GM21381 (cell line): Measurements from ENCODE around the gene CDK5R2.
A peak's percentile ranks its signal among the peaks of the same experiment; 100 is the strongest.

Source experiments
- ATAC-seq: cut with Tn5 transposase; IDR thresholded peaks from one replicate; pipeline ENCODE4 v1.9.1; 2021; ENCODE audit warnings: mild to moderate bottlenecking, moderate library complexity; ENCODE audit not compliant: unreplicated experiment

The CDK5R2 gene

DNA sequence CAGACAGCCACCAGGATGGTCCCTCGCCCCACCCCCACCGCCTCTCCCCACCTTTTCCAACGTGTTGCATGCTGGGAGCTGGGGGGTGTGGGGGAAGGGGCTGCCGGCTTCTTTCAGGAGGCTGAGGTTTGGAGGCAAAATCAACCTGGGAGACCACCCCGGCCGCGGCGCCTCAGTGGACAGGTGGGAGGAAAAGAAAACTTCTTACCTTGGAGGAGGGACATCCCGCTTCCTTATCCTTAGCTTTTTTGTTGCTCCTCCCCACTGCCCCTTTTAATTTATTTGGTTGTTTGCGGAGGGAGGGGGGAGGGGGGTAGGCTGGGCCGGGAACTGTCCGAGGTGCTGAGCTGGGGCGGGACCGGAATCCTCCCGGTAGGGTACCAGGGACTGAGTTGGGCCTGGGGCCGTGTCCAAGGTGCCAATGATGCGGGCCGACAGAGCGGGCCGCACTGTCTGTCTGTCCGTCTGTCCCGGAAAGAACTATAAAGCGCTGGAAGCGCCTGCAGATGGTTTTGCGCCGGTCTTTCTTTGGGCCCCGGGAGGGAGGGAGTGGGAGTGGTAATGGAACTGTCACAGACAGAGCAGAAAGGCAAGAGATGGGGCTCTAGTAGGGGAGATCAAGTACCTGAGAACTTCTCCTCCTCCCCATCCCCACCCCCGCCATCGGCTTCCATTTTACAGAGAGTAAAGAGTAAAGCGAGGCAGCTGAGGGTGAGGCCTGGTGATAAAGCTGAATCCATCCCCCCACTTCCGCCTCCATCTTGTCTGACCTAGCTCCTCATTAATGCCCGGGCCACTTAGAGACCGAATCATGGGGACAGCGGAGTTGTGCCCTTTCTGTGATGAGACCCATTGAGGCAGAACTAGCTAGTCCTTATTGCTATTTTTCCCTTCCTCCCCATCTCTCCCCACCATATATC is 2.4 kb downstream of the CDK5R2 start:
- no peak for ATAC-seq

DNA sequence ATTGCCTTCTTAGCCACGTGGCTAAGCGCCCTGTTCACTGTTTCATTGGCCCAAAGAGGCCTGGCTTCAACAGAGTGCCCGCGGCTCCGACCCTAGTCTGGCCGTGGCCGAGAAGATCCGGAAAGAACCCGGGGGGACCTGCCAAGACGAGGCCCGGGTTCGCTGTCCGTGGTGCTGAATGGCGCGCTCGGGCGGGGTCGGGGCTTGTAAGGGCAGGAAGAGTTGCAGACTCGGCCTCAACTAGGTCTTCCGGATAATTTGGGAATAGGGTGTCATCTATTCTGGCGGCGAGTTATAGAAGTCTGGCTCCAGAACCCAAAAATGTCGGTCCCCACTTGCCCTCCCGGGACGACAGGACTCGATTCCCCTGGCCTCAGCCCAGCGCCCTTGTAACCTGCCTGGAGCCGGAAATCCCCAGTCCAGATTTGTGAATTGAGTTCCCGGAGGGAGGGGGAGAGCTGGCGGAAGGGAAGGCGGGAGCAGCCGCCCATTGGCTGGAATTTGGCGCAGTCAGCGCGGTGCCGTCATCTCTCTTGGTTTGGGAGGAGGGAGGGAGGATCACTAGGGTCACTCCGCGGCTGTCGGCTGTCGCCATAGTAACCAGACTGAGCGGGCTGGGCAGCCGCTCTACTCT is 3.5 kb downstream of the CDK5R2 start:
- no peak for ATAC-seq

DNA sequence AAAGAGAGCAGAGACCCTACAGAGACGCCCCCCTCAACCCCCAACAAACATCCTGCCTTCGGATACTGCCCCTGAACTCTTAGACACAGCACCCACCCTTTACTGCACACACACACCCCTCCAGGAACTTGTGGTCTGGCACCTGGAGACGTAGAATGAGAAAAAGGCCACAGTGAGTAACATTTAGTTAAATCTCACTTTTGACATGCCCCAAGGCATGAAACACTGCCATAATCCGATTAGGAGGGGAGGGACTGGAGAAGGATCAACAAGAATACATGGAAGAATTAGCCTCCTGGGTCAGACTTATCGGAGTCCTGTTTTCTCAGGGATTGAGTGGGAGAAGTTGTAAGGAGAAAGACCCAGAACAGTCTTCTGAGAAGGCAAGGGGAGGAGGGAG is 4.1 kb downstream of the CDK5R2 start:
- ATAC-seq: no peak

DNA sequence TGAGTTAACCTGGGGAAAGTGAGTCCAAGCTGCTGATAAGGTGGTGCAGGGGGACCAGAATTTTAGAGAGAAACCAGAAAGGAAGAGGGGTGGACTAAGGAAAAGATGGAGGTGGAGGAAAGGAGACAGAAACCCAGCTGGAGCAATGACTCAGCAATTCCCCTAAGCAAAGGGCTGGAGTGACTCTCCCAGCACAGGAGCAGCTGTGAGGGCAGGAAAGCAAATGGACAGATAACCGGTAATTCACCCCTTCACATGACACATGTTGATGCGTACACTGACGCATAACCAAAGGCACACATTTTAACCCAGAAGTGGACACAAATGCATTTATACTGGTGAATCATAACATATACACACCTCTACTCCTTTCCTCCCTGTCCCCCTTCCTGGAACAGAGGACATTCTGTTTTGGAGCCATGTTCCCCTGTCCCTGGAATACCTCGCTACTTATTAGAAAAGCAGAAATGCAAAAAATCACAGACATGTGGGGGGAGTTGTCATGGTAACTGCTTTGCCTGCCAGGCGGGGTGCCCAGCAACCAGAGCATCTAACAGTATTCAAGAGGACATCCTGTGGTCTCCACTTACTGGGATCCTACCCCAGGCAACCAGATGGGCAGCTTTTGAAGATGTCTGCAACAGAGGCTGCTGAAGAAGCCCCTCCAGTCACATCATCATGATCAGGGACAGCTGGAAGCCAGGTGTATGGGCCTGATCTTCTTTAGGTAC is 4.7 kb downstream of the CDK5R2 start:
- ATAC-seq: no peak

DNA sequence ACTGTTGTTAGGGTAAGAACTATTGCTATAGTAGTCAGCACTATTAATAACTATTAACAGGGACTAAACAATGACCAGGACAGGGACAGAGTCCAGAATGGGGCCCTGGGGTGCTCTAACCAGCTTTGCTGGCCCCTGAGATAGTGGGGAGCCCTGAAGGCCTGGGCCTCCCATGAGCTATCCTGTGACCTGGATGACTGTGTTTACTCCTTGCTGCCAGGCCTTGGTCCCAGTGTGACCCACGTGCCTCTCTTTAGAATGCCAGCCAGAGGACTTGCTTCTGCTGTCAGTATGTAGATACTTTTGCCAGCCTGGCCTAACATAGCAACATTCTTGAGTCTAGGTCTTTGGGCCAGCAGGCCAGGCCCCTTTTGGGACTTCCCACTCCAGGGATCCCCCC is 11.4 kb downstream of the CDK5R2 start:
- ATAC-seq: no peak

DNA sequence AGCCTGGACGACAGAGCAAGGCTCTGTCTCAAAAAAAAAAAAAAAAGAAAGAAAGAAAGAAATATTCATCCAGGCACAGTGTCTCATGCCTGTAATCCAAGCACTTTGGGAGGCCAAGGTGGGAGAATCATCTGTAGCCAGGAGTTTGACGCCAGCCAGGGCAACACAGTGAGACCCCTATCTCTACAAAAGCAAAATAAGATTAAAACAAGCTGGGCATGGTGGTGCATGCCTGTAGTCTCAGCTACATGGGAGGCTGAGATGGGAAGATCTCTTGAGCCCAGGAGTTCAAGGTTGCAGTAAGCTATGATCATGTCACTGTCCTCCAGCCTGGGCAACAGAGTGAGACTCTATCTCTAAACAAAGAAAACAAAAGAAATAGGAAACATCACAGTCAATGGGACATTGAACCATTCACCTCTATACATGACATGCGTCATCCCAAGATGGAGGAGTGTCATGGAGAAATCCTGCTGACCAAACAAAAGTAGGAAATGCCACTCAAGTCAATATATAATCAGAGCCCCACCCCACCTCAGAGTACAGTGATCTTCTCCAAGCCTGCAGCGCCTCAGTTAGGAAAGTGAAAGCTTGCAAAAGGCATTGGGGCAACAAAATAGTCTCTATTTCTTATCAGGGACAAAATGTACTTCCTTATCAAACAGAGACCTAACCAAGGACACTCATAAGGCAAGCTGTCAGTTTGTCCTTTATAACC is 15.8 kb downstream of the CDK5R2 start:
- no peak for ATAC-seq

DNA sequence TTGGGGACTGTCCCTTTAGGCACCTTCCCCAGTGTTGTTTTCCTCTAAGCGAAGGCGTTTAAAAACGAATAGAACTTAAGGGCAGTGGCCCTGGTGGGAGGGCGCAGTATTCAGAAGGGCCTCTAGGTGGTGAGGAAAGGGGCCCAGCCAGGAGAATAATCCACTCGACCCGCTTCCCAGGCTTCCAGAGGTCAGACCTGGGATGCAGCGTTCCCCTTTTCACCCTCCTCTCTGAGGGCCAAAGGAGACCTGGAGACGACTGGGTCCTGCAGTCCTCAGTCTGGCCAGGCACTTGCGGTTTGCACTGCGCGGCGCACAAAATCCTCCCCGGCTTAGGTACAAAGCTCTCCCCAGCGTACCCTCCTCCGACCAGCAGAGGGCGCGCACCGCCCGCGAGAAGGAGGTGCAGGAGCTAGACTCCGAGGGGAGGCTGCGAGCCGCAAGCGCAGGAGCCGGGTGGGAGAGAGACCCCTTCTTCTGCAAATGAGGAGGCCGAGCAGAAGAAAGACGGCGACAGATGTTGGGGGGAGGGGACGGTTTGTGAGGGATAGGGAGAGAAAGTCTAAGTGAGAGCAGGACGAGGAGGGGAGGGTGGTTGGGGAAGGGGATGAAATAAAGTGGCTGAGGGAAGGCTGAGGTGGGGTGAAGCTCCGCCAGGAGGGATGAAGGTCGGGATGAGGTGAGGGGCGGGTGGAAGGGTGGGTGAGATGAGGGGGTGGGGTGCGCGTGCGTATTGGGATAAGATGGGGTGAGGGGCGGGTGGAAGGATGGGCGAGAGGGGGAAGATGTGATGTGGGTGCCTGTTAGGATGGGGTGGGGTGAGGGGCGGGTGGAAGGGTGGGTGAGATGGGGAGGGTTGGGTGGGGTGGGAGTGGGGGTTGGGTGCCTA is 20.6 kb downstream of the CDK5R2 start:
- peak; percentile 91 for ATAC-seq

DNA sequence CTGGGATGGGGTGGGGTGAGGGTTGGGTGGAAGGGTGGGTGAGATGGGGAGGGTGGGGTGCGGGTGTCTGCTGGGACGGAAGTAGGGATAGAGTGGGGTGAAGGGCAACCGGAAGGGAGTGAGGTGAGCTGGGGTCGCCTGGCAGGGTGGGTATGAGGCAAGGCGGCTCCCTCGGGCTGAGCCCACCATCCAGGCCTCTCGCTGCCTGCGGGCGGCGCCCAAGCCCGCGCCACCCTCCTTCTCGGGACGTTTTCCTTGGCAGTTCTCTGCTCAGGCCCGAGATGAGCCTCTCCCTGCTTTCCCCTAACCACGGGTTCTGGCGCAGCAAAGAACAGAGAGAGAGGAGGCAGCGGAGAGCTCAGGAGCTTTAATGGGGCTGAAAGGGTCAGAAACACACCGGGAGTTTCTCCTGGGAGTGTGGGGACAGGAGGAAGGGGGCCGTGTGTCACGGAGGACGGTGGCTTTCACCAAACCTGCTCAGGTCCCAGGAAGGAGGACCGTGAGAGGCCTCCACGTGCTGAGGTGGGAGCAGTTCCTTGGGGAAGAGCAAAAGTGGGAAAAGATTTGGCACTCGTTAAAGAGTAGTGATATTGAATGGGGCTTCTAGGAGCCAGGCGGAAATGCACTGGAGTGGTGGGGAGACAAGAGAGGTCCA is 21.4 kb downstream of the CDK5R2 start:
- no peak for ATAC-seq

DNA sequence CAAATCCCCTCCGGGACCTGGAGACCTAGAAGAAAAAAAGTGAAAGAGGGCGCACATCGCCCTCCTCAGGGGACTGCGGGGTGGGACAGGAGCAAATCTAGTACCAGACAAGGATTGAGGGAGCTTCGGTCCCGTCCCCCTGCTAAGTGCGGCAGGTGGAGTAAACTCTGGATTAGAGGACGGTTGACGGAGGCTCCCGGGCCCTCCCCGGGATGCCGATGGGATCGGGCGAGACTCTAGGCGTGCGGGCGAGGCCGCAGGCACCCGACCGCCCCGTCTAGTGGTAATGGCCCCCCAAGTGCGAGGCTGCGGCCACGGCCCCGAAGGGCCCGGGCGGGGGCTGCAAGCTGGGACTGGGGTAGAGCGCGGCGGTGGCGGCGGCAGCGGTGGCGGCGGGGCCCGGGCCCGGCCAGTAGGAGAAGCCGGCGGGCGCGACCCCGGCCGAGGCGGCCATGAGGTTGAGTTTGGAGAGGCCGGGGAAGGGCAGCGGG is 22.0 kb downstream of the CDK5R2 start:
- ATAC-seq: no peak

DNA sequence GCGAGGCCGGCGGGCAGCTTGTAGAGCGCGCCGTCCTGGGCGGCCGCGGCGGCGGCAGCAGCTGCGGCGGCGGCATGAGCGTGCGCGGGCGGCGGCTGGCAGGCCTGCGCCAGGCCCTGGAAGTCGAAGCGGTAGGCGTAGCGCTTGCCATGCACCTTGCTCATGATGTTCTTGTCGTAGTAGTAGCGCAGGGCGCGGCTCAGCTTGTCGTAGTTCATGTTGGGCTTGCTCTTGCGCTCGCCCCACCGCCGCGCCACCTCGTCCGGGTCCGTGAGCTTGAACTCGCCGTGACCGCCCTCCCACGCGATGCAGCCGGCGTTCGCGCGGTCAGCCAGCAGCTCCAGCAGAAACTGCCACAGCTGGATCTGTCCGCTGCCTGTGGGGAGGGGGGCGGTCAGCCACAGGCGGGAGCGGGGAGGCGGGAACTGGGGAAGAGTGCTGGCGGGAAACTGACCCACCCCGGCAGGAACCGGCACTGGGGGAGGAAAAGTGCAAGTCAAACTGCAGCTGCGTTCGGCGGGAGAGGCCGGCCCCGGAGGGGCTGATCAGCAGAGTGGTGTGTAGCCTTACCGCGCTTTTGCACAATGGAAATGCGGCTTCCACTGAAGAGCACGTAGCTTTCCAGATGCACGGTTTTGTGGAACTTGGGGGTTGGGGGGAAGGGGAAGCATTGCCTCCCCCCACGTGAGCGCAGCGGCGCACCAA is 22.6 kb downstream of the CDK5R2 start:
- ATAC-seq: no peak

DNA sequence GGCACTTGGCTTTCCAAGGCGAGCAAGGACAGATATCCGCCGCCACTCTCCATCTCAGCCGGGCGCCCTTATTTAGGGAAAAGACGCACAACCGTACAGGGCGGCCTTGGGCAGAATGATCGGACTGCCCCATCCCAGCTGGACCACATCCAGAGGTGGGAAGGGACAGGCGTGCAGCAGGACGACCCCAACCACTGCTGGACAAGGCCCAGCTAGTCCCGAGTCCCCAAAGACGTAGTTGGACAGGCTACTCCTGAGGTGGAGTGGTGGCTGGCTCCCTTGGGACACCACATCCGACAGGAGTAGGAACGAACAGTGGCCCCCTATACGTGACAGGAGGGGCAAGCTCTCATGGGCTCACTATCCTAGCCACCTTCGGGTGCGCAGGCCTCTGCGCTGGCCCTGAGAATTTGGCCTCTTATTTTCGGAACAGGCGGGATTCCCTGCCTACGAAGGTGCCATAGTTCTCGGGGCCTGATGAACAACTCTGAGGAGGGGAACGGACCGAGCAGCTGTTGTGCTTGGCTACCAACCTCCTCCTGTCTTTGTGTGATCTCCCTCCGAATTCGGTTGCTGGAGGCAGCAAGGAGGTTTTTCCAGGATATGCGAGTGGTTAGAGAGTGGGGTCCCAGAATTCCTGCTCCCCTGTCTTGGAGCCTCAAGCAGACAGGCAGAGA is 23.3 kb downstream of the CDK5R2 start:
- no peak for ATAC-seq

DNA sequence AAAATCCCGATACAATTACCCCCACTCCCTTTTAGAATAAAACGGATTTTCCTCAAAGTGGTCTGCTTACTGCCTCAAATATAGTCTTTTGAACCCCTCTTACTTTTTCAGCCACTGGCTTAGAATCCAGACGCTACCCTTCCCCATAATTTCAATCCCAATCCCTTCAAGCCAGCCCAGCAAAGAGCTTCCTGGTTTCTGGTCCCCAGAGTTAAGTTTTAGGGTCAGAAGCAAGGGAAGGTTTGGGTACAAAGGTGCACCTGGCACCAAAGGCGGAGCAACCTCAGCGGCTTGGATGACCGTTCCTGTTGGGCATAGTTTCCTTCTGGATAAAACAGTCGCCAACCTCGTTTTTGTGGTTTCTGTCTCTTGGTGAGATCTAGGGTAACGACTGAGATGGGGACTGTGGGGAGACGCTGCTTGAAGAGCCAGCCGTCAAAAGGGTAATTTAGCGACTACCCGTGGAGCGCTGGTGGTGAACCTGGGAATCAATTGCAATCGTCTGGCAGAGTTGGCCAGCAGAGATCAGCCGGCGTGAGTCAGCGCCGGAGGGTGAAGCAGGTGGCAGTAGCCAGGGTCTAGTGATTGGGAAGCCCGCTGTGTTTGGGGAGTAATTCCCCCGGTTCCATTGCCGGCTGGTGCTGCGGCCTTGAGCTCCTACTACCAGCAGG is 23.9 kb downstream of the CDK5R2 start:
- ATAC-seq: no peak

DNA sequence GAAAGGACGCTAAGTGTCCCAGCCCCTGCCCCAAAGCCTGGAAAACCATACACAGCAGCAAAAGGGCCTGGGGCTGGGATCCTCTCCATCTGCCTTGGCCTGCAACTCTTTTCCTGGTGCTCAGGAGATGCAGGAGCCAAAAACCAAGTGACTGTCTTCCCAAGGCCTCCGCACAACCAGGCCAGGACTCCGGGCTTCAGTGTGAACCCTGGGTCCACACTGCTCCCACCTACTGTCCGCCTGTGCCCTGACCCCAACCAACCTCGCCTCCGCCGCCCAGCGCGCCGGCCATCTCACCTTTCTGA is 24.4 kb downstream of the CDK5R2 start:
- no peak for ATAC-seq

DNA sequence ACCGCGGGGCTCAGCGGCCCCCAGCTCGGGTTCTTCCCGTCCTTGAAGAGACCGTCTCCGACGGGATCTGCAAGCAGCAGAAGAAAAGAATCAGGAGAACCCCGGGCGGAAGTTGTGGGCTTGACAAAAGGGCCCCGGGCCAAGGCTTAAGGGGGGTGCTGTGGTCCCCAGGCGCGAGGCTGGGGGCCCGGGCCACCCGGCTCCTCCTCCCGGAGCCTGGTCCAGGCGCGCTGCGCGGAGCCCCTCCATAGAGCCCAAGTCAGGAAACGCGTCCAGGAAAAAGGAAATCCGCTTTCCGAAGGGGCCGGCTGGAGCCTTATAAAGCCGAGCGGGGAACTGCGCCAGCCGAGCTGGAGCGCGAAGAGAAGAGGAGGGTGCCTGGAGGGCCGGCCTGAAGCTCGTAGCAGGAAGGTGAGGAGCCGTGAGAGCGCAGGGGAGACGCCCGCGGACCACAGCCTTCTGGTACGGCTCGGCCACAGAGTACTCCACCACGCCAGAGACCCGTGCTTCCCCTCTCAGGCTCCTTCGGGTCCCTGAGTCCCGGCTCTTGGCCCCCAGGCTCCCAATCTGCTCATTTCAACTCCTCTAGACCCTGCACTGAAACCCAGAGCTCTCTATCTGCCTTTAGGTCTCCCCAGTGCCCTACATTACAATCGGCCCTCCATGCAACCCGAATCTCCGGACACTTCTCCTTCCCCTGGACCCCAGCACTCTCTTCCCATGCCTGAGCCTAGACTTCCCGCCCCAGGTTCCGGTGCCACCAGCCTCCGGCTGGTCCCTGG is 25.0 kb downstream of the CDK5R2 start:
- ATAC-seq: no peak

DNA sequence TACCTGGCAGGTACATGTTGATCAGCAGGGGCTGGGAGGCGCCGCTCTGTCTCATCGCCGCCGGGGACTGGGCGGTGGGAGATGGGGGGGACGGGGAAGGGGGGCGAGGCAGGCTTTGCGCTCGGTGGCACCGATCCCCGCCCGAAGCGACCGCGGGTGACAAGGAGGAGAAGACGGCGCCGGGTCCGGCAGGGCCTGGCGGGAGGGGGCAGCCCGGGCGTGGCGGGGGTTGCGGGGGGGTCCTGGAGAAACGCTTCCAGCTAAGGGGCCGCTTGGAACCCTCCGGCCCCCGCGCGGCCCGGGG is 25.5 kb downstream of the CDK5R2 start, which contains the start of gene FEV:
TSS of gene FEV (minus strand) at position 164 of the 304 bp plus-strand sequence. CDS start at position 55, 109 bp downstream.
- no peak for ATAC-seq

DNA sequence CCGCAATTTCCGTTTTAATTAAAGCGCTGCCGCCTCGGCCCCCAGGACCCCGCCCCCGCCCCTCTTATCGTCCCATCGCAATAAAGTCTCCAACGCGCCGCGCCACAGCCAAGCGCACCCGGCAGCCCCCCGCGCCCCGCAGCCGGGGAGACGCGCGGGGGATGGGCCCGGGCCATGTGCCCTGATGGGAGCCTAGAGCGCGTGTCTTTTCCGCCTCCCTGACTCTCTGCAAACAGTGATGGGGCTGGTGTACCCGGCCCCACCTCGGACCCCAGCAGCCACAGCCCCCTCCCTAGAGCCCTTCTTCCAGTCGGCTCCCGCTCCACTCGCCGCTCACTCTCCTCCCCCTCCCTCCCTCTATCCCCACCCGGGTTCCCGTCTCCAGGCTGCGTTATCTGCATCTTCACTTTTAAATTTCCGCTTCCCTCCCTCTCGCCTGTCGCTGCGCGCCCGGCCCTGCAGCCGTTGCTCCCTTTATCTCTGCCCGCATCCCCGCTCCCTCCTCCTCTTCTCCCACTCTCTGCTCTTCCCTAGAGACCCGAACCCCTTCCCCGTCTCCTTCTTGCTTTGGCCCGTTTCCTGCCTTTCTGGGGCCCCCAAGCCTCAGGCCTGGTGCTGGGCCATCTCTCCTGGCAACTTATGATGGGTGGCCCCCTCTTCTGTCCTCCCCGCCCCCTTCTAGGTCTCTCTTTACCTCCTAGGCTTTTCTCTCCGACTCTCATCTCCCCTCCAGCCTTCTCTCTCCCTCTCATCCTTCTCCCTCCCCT is 26.0 kb downstream of the CDK5R2 start:
- no peak for ATAC-seq
